Cardiac muscle cell (in vitro differentiated cells and primary cell): ENCODE measurements around the gene ISYNA1. TPM values are rescaled to one million over a fixed set of nuclear protein-coding genes. Genes with fewer than 3 reads are reported as not detected.

Experiments used
- DNase-seq, 2 donors: peaks; one replicate each; pipeline versions ENCODE4 v3.0.0 to v3.0.0-alpha.2; 2010 to 2017; ENCODE audit warnings: low read depth in 1 of 2, low spot score in 1 of 2
- H3K27ac ChIP-seq: fragments of 200-600 bp; sonication (generic); 2 replicates; pipeline ENCODE4 v1.5.1; 2016
- H3K27me3 ChIP-seq: fragments of 200-600 bp; sonication (generic); 2 replicates; pipeline ENCODE4 v1.6.0; 2016; ENCODE audit warnings: control low read depth
- H3K36me3 ChIP-seq: fragments of 200-600 bp; sonication (generic); 2 replicates; pipeline ENCODE4 v1.5.1; 2016; ENCODE audit warnings: control low read depth
- H3K4me1 ChIP-seq: fragments of 200-600 bp; sonication (generic); 2 replicates; pipeline ENCODE4 v1.8.1; 2017; ENCODE audit warnings: low read depth, mild to moderate bottlenecking, mixed run types
- H3K4me3 ChIP-seq: fragments of 200-600 bp; sonication (generic); 2 replicates; pipeline ENCODE4 v1.5.1; 2016; ENCODE audit warnings: mild to moderate bottlenecking
- H3K9me3 ChIP-seq: fragments of 200-600 bp; sonication (generic); 2 replicates; pipeline ENCODE4 v1.5.1; 2017; ENCODE audit warnings: low read depth, mild to moderate bottlenecking, control low read depth
- CTCF ChIP-seq: IDR thresholded peaks from 2 replicates; pipeline ENCODE4 v1.5.1; 2012; ENCODE audit warnings: low read depth, mild to moderate bottlenecking, low read length
- polyA plus RNA-seq: library from polyadenylated mRNA; unstranded; fragments of >200 nt; fragmentation: Nextera tagmentation; extraction: Ambion mirVana; gene quantifications from 2 replicates; pipeline ENCODE4 v1.2.1, GENCODE V29; 2016
- total RNA-seq: library from RNA; depleted of rRNA; stranded (reverse); fragments of >200 nt; gene quantifications from 2 replicates; pipeline ENCODE4 v1.2.3, GENCODE V29; 2016

ISYNA1 gene
- total and polyA plus RNA-seq, 2 experiments from 2014 or later = 298 to 370 TPM

- Histone ChIP-seq H3K36me3 (no peaks in the 10 kb centered on the region), H3K27ac (no peak overlapping the region), H3K4me1 (no peaks in the 10 kb centered on the region), H3K27me3 (no peaks in the 10 kb centered on the region), H3K9me3 (no peaks in the 10 kb centered on the region), H3K4me3 (no peak overlapping the region)
- no peak for DNase-seq
- TF ChIP-seq CTCF = no peak
Observed at GRCh38 chr19:18457483-18458331, 19.8 kb upstream of the ISYNA1 start.

DNA sequence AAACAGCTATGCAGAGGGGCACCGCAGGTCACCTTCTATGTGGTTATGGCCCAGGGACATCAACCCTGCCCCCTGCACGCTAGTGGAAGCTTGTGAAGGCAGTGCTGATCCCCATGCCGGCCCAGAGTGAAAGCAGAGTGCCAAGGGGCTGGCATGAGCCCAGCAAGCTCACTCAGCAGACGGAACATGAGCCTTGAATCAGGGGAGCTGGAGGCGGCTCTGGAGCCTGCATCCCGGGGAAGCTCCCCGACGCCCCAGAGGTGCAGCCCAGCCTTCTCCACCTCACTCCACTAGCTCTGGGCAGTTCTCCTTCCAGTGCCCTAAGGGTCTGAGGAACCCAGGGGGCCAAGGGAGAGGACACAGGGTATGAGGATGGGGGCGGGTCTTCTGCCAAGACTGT is 19.0 kb upstream of the ISYNA1 start:
- Histone ChIP-seq H3K27me3 (no peaks in the 10 kb centered on the region), H3K4me3 (no peak overlapping the region)

DNA sequence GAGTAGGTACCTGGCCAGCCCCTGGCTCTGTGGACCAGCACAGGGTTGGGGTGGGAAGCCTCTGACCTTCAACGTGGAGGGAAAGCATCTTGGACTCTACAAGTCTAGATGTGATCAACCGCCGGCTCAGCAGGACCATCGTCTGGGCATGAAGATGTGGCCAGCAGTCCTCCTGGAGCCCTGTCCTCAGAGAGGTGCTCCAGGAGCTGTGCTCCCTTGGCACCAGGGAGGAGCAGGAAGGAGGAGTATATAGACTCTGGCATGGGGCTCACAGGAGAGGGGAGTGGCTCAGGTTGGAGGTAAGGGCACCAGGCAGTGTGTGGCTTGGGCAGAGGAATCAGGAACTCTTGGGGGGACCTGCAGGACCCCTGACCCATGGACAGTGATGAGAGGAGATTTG is 18.3 kb upstream of the ISYNA1 start:
- no peak overlapping the region for H3K27ac ChIP-seq
- TF ChIP-seq CTCF = no peak
- H3K9me3 ChIP-seq = no peaks in the 10 kb centered on the region
- H3K27me3 ChIP-seq = no peaks in the 10 kb centered on the region
- H3K4me1 ChIP-seq = no peaks in the 10 kb centered on the region
- H3K36me3 ChIP-seq = no peaks in the 10 kb centered on the region
- no peak overlapping the region for H3K4me3 ChIP-seq
- DNase-seq = no peak

More for the DNA sequence above, 19.0 kb upstream of the ISYNA1 start:
- Histone ChIP-seq H3K27ac (no peak overlapping the region), H3K9me3 (no peaks in the 10 kb centered on the region), H3K4me1 (no peaks in the 10 kb centered on the region), H3K36me3 (no peaks in the 10 kb centered on the region)
- TF ChIP-seq CTCF = no peak
- no peak for DNase-seq

DNA sequence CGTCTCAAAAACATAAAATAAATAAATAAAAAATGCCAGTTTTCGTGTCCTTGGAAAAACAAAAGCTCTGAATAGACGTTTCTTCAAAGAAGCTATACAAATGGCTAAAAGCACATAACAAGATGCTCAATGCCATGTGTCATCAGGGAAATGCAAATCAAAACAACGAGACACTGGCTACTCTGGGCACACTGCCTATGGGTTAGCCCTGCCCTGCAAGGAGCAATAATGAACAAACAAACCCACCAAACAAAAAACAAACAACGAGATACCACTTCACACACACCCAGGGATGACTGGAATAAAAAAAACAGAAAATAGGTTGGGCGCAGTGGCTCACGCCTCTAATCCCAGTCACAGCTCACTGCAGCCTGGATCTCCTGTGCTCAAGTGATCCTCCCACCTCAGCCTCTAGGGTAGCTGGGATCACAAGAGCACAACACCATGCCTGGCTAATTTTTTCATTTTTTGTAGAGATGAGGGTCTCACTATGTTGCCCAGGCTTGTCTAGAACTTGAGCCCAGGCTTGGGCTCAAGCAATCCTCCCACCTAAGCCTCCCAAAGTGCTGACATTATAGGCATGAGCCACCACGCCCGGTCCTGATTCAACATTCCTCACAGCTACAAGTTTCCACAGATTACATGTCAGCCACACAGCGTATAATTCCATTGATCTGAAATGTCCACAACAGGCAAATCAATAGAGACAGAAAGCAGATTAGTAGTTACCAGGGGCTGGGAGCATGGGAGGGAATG is 15.5 kb upstream of the ISYNA1 start:
- Histone ChIP-seq H3K4me1 (no peaks in the 10 kb centered on the region), H3K36me3 (peaks cover 2% of the 10 kb centered on the region), H3K4me3 (no peak overlapping the region), H3K27me3 (no peaks in the 10 kb centered on the region), H3K27ac (no peak overlapping the region), H3K9me3 (no peaks in the 10 kb centered on the region)
- no peak for DNase-seq
- TF ChIP-seq CTCF = no peak

DNA sequence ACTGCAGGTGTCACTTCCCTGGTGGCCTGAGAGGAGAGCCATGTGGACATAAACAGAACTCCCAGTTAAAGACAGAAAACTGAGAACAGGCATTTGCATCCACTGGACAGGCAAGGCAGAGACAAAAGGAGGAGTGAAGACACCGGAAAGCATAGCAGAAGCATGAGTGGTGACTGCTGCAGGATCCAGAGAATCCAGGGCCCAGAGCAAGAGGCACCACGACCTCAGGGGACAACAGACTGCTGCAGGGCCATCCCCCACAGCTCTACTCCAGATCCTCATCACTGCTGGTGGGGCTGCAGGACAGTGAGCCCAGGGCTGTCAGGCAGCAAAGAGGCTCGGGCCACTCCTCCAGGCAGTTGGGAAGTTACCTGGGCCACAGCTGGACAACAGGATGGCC is 14.5 kb upstream of the ISYNA1 start:
- H3K9me3 ChIP-seq = no peaks in the 10 kb centered on the region
- H3K36me3 ChIP-seq = peaks cover 5% of the 10 kb centered on the region
- H3K27ac ChIP-seq = no peak overlapping the region

More for the DNA sequence above, 14.5 kb upstream of the ISYNA1 start:
- no peak for TF ChIP-seq CTCF
- no peak overlapping the region for H3K4me3 ChIP-seq
- H3K27me3 ChIP-seq = no peaks in the 10 kb centered on the region
- DNase-seq = no peak
- H3K4me1 ChIP-seq = peaks cover under 1% of the 10 kb centered on the region
